GM19395 (cell line): ENCODE data around the gene FN3KRP.

Source experiments
- ATAC-seq: cut with Tn5 transposase; IDR thresholded peaks from one replicate; pipeline ENCODE4 v1.9.1; 2021; ENCODE audit warnings: mild to moderate bottlenecking, moderate library complexity; ENCODE audit not compliant: unreplicated experiment

The FN3KRP gene

GRCh38 chr17:82687375-82687861 is 29.1 kb upstream of the FN3KRP start:
- no peak for ATAC-seq

- ATAC-seq: no peak
Observed at GRCh38 chr17:82687871-82688270, 28.6 kb upstream of the FN3KRP start.

- ATAC-seq: no peak
Observed at GRCh38 chr17:82689077-82689476, 27.4 kb upstream of the FN3KRP start.

GRCh38 chr17:82690786-82691489 is 25.6 kb upstream of the FN3KRP start:
- ATAC-seq: no peak

GRCh38 chr17:82691714-82692113 is 24.8 kb upstream of the FN3KRP start:
- ATAC-seq: no peak

GRCh38 chr17:82692268-82692667 is 24.2 kb upstream of the FN3KRP start:
- ATAC-seq: no peak

GRCh38 chr17:82693168-82693867 is 23.2 kb upstream of the FN3KRP start:
- no peak for ATAC-seq

GRCh38 chr17:82694647-82695046 is 21.9 kb upstream of the FN3KRP start:
- no peak for ATAC-seq

GRCh38 chr17:82696259-82696658 is 20.2 kb upstream of the FN3KRP start:
- no peak for ATAC-seq

- ATAC-seq: no peak
Observed at GRCh38 chr17:82696916-82697807, 19.3 kb upstream of the FN3KRP start.

- no peak for ATAC-seq
Observed at GRCh38 chr17:82697808-82698064, 18.8 kb upstream of the FN3KRP start.

- peak; percentile 95 for ATAC-seq
Observed at GRCh38 chr17:82698065-82698973, 18.2 kb upstream of the FN3KRP start, which contains the start of gene RAB40B. Gene RAB40B, minus strand, starts transcription at chr17:82698698. Its CDS starts 102 bp downstream, at chr17:82698596.

GRCh38 chr17:82698974-82699442 is 17.5 kb upstream of the FN3KRP start:
- peak; percentile 25 for ATAC-seq

GRCh38 chr17:82699551-82699950 is 17.0 kb upstream of the FN3KRP start:
- no peak for ATAC-seq

- ATAC-seq: no peak
Observed at GRCh38 chr17:82702231-82702927, 14.1 kb upstream of the FN3KRP start.

- ATAC-seq: no peak
Observed at GRCh38 chr17:82703036-82703745, 13.3 kb upstream of the FN3KRP start.

- ATAC-seq: no peak
Observed at GRCh38 chr17:82703935-82704865, 12.3 kb upstream of the FN3KRP start.

- no peak for ATAC-seq
Observed at GRCh38 chr17:82704886-82705285, 11.6 kb upstream of the FN3KRP start.
